Vagina (tissue), 2 donors: ENCODE measurements around the gene DGKB.

Experiments
- POLR2A ChIP-seq, 2 donors: fragments of 450-650 bp; IDR thresholded peaks; one replicate each; pipeline ENCODE4 v1.6.1; 2017; ENCODE audit warnings: antibody characterized with exemption in 2 of 2, mild to moderate bottlenecking in 2 of 2, moderate library complexity in 2 of 2
- TF ChIP-seq, protein P1 (sequence below), 3 experiments: fragments of 450-650 bp in 2 of 3; fragments of 200-600 bp in 1 of 3; sonication (generic) in 1 of 3; IDR thresholded peaks; one replicate each; pipeline ENCODE4 v1.5.1; 2017 to 2019; ENCODE audit warnings: antibody characterized with exemption in 3 of 3, mild to moderate bottlenecking in 2 of 3, moderate library complexity in 2 of 3

DNA sequence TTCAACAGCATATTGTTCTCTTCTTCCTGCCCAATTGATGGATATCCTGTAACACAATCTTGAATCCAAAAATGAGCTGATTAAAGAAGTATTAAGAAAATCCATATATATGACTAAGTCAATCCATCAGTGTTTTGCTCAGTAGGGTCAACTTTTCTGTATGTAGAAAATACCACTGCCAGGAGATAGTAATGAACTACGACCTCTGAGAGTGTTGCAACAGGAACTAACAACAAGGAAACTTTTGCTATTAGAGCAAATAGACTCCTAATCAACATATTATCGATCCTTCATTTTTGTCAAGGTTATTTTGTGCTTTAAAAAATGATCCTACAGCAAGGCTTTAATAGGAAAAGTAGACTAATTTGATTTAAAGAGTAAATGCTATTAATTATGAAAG, 507.8 kb downstream of the DGKB start:
- no peak for TF ChIP-seq POLR2A (IDR thresholded peaks at IDR 0.05)
- TF ChIP-seq, protein P1, sequence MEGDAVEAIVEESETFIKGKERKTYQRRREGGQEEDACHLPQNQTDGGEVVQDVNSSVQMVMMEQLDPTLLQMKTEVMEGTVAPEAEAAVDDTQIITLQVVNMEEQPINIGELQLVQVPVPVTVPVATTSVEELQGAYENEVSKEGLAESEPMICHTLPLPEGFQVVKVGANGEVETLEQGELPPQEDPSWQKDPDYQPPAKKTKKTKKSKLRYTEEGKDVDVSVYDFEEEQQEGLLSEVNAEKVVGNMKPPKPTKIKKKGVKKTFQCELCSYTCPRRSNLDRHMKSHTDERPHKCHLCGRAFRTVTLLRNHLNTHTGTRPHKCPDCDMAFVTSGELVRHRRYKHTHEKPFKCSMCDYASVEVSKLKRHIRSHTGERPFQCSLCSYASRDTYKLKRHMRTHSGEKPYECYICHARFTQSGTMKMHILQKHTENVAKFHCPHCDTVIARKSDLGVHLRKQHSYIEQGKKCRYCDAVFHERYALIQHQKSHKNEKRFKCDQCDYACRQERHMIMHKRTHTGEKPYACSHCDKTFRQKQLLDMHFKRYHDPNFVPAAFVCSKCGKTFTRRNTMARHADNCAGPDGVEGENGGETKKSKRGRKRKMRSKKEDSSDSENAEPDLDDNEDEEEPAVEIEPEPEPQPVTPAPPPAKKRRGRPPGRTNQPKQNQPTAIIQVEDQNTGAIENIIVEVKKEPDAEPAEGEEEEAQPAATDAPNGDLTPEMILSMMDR (IDR thresholded peaks at IDR 0.05), result no peak
